B cell (primary cell): ENCODE data around the gene DDX10. TPM values are rescaled to one million over a fixed set of nuclear protein-coding genes. Genes with fewer than 3 reads are reported as not detected.
A peak's percentile ranks its signal among the peaks of the same experiment; 100 is the strongest.

Experiments used
- ATAC-seq: fragments of 200-7000 bp; cut with Tn5 transposase; one replicate; pipeline ENCODE4 v1.10.0; 2021; ENCODE audit warnings: low read depth, mild to moderate bottlenecking, moderate number of reproducible peaks, moderate library complexity
- CTCF ChIA-PET: fragments of 350-600 bp; sonication (Branson Sonifier 250); formaldehyde crosslinking; loops from one replicate; lab custom pipeline; 2021; ENCODE audit warnings: antibody characterized with exemption, inconsistent platforms; lab: Charles Lee
- POLR2A ChIA-PET: fragments of 350-600 bp; sonication (Branson Sonifier 250); formaldehyde crosslinking; loops from one replicate; lab custom pipeline; 2021; ENCODE audit warnings: antibody characterized with exemption; lab: Charles Lee
- DNase-seq: peaks from one replicate; pipeline ENCODE4 v3.0.0; 2013
- H2AFZ ChIP-seq: 2 replicates; pipeline ENCODE4 v1.6.1; 2012; ENCODE audit warnings: mild to moderate bottlenecking, low read depth, low read length; ENCODE audit not compliant: insufficient read depth, poor library complexity, severe bottlenecking
- H3K27ac ChIP-seq, 2 donors: 1 replicate in 1 of 2; 2 replicates in 1 of 2; pipeline ENCODE4 v1.5.1; 2012 to 2013; ENCODE audit warnings: low read length in 2 of 2, mild to moderate bottlenecking in 2 of 2, moderate library complexity in 1 of 2
- H3K27me3 ChIP-seq, 4 experiments: fragments of 200-600 bp in 1 of 4; sonication (generic) in 1 of 4; replicated peaks in 1 of 4; 1 replicate in 2 of 4; 2 replicates in 2 of 4; pipeline versions ENCODE4 v1.6.1 to v1.7.0; 2013 to 2016; ENCODE audit warnings: low read length in 3 of 4, mild to moderate bottlenecking in 2 of 4, mixed read lengths in 1 of 4, moderate library complexity in 1 of 4; ENCODE audit not compliant: insufficient read depth in 4 of 4, control insufficient read depth in 3 of 4; ENCODE audit errors: control extremely low read depth in 1 of 4
- H3K36me3 ChIP-seq, 2 experiments: replicated peaks in 1 of 2; 1 replicate in 1 of 2; 2 replicates in 1 of 2; pipeline versions ENCODE4 v1.6.1 to v1.7.1; 2013; ENCODE audit warnings: low read length in 1 of 2; ENCODE audit not compliant: insufficient read depth in 2 of 2, control insufficient read depth in 1 of 2; ENCODE audit errors: control extremely low read depth in 1 of 2, extremely low read depth in 1 of 2
- H3K4me1 ChIP-seq, 2 donors: fragments of 200-600 bp in 1 of 2; sonication (generic) in 1 of 2; 1 replicate in 1 of 2; 2 replicates in 1 of 2; pipeline versions ENCODE4 v1.5.1 to v1.6.1; 2013 to 2017; ENCODE audit warnings: low read length in 2 of 2; ENCODE audit not compliant: control insufficient read depth in 2 of 2, insufficient read depth in 2 of 2
- H3K4me2 ChIP-seq: replicated peaks from 2 replicates; pipeline ENCODE3; 2012; ENCODE audit warnings: mild to moderate bottlenecking, low read depth, low read length; ENCODE audit not compliant: poor library complexity, severe bottlenecking
- H3K4me3 ChIP-seq, 5 experiments: fragments of 200-600 bp in 1 of 5; sonication (generic) in 1 of 5; 1 replicate in 3 of 5; 2 replicates in 2 of 5; pipeline versions ENCODE4 v1.5.1 to v1.7.0; 2011 to 2016; ENCODE audit warnings: low read length in 4 of 5, mild to moderate bottlenecking in 4 of 5, low read depth in 2 of 5, control low read depth in 1 of 5, moderate library complexity in 1 of 5; ENCODE audit not compliant: insufficient read depth in 1 of 5; ENCODE audit errors: control extremely low read depth in 1 of 5, extremely low read depth in 1 of 5
- H3K79me2 ChIP-seq: fragments of 200-600 bp; sonication (generic); one replicate; pipeline ENCODE4 v1.6.0; 2016; ENCODE audit warnings: low read length; ENCODE audit not compliant: control insufficient read depth, insufficient read depth
- H3K9ac ChIP-seq: fragments of 200-600 bp; sonication (generic); 2 replicates; pipeline ENCODE4 v1.6.1; 2017; ENCODE audit warnings: mild to moderate bottlenecking, low read length, moderate library complexity
- H3K9me3 ChIP-seq, 3 donors: one replicate each; pipeline versions ENCODE4 v1.6.1 to v1.7.1; 2013; ENCODE audit warnings: low read length in 2 of 3; ENCODE audit not compliant: control insufficient read depth in 2 of 3, insufficient read depth in 1 of 3; ENCODE audit errors: control extremely low read depth in 1 of 3
- H4K20me1 ChIP-seq: 2 replicates; pipeline ENCODE4 v1.6.0; 2012; ENCODE audit warnings: mild to moderate bottlenecking, low read length; ENCODE audit not compliant: insufficient read depth, control insufficient read depth, poor library complexity, severe bottlenecking
- H3K27ac Mint-ChIP-seq: one replicate; pipeline ENCODE4 v1.8.0; 2021; ENCODE audit warnings: mixed read lengths
- H3K27me3 Mint-ChIP-seq: one replicate; pipeline ENCODE4 v1.8.0; 2021; ENCODE audit warnings: mixed read lengths
- H3K4me1 Mint-ChIP-seq: one replicate; pipeline ENCODE4 v1.8.0; 2021; ENCODE audit warnings: mixed read lengths
- H3K4me3 Mint-ChIP-seq: one replicate; pipeline ENCODE4 v1.8.0; 2021; ENCODE audit warnings: mixed read lengths
- H3K9me3 Mint-ChIP-seq: one replicate; pipeline ENCODE4 v1.8.0; 2022; ENCODE audit warnings: mixed read lengths; ENCODE audit not compliant: insufficient read depth
- CTCF ChIP-seq: fragments of 200-600 bp; IDR thresholded peaks from one replicate; pipeline ENCODE4 v1.8.0; 2022; ENCODE audit warnings: antibody characterized with exemption, mild to moderate bottlenecking
- EZH2 ChIP-seq: IDR thresholded peaks from 2 replicates; pipeline ENCODE4 v1.6.1; 2012; ENCODE audit warnings: borderline replicate concordance, low read depth, mild to moderate bottlenecking, moderate library complexity, low read length; ENCODE audit not compliant: insufficient read depth, poor library complexity, severe bottlenecking
- WGBS: methylation state at CpG from one replicate; pipeline ENCODE4 v1.1.5; 2013; ENCODE audit warnings: missing lambda C conversion rate; ENCODE audit not compliant: insufficient coverage; 5-methylcytosine and 5-hydroxymethylcytosine counted together
- intact Hi-C: fragments of 100-400 bp; cut with micrococcal nuclease; formaldehyde crosslinking; loops from one replicate; pipeline ENCODE4 v1.10.0; 2022
- polyA minus RNA-seq: library from RNA; depleted of rRNA, polyadenylated mRNA; stranded (reverse); fragments of >200 nt; gene quantifications from 2 replicates; pipeline ENCODE4 v1.2.3, GENCODE V29; 2012
- polyA plus RNA-seq: library from polyadenylated mRNA; depleted of rRNA; stranded (reverse); fragments of >200 nt; gene quantifications from 2 replicates; pipeline ENCODE4 v1.2.3, GENCODE V29; 2012
- total RNA-seq, 2 donors: library from RNA; stranded (reverse); fragments of 120-200 nt in 1 of 2; gene quantifications; 1 replicate in 1 of 2; 2 replicates in 1 of 2; pipeline versions ENCODE4 v1.2.3 to v1.2.4, GENCODE V29; 2013 to 2022

The DDX10 gene
- total RNA-seq (30.6 and 35.8 TPM in 2 replicates), polyA plus RNA-seq (15.6 and 15.9 TPM in 2 replicates), polyA minus RNA-seq (10.8 and 22.3 TPM in 2 replicates)
- total RNA-seq (2013) = 29.2 TPM

DNA sequence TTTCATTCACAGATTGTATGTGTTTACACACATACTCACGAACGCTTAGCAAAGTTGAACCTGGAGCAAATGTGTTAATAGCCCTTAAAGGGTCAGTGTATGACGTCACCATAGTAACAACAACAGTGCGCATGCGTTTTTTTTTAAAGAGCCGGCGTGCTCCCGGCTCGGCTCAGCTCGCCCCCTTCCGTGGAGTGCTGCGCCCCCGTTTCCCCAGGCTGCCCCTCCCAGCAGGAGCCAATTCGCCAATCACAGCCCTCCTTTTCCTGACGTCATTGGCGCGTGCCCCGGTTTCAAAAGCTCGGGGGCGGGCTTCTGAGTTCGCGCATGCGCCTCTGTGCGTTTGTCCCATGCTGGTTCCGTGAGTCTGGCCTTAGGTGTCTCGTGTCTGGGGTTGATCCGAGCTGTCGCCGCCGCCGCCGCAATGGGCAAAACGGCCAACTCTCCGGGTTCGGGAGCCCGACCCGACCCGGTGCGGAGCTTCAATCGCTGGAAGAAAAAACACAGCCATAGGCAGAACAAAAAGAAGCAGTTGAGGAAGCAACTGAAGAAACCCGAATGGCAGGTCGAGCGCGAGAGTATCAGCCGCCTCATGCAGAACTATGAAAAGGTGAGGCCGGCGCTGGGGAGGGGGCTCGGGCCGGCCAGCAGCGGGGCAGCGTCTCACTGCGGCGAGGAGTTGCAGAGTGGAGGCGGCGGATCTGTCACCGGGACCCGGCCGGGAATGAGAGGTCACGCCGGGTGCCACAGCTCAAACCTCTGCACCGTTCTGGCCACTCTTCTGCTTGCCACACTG lies at the start of gene DDX10:
Gene DDX10, plus strand, starts transcription at position 340 of the 796 bp plus-strand sequence. Its CDS starts 85 bp downstream, at position 425.
- ChIA-PET POLR2A (interaction anchor here (0.6 to 1.1 kb wide), 2 partner anchors 655 to 762 kb away, joined by 3 read pairs; no protein-coding TSS in a partner anchor), CTCF (interaction anchor here (0.5 to 2.9 kb wide), 4 partner anchors 16 to 840 kb away, joined by 3 to 17 read pairs (median 4); no protein-coding TSS in a partner anchor)
- Histone ChIP-seq H3K4me3 (peak within 1 kb of the TSS; percentile 69 to 94 (median 85)), H3K27me3 (no peaks in the 10 kb centered on the region), H3K27ac (peak within 1 kb of the TSS; percentile 52 to 76), H2AFZ (peak within 1 kb of the TSS; percentile 85), H3K9me3 (no peaks in the 10 kb centered on the region), H3K79me2 (peaks cover 54% of the 10 kb centered on the region), H3K36me3 (peaks cover 0 to 8% of the 10 kb centered on the region in 2 experiments), H3K4me2 (peak within 1 kb of the TSS; percentile 80), H3K9ac (peak within 1 kb of the TSS; percentile 85), H3K4me1 (peaks cover 30 to 32% of the 10 kb centered on the region in 2 donors), H4K20me1 (peaks cover 20% of the 10 kb centered on the region)
- Mint-ChIP-seq H3K27ac (peak within 1 kb of the TSS; percentile 92), H3K27me3 (peaks cover 5% of the 10 kb centered on the region), H3K4me1 (peaks cover 54% of the 10 kb centered on the region), H3K9me3 (no peaks in the 10 kb centered on the region), H3K4me3 (peak within 1 kb of the TSS; percentile 98)
- under 1% methylated on average over 57 of the region's 61 CpGs for WGBS
- TF ChIP-seq CTCF (no peak), EZH2 (no peak)
- DNase-seq (peak; percentile 99), ATAC-seq (peak; percentile 100)
- intact Hi-C loops = loop anchor here (1.0 to 5.0 kb wide), 9 partner anchors 72 to 1208 kb away; partner anchors contain the start of genes ACAT1, ALKBH8, C11orf65 and CWF19L2

- intact Hi-C loops = no loop called here
- Mint-ChIP-seq H3K27ac (no peak overlapping the region), H3K4me3 (no peak overlapping the region), H3K9me3 (no peaks in the 10 kb centered on the region), H3K27me3 (peaks cover 40% of the 10 kb centered on the region), H3K4me1 (no peaks in the 10 kb centered on the region)
- no peaks in the 10 kb centered on the region for H3K79me2 ChIP-seq
- no peak for ATAC-seq
- no peak overlapping the region for H3K9ac ChIP-seq
- H3K4me1 ChIP-seq = no peaks in the 10 kb centered on the region
- peaks cover 0 to 7% (median 0%) of the 10 kb centered on the region in 4 experiments for H3K27me3 ChIP-seq
- ChIA-PET POLR2A (no interaction called here), CTCF (no interaction called here)
- H3K9me3 ChIP-seq = no peaks in the 10 kb centered on the region
- DNase-seq = no peak
- no peak overlapping the region for H2AFZ ChIP-seq
- H3K36me3 ChIP-seq = no peaks in the 10 kb centered on the region
- TF ChIP-seq CTCF (no peak), EZH2 (no peak)
- H3K4me3 ChIP-seq = no peak overlapping the region
- H3K4me2 ChIP-seq = no peak overlapping the region
- no peak overlapping the region for H3K27ac ChIP-seq
- H4K20me1 ChIP-seq = no peaks in the 10 kb centered on the region
- WGBS = 83% methylated on average over 2 of the region's 3 CpGs
These were observed 48.3 kb upstream of the DDX10 start for GRCh38 chr11:108616549-108616948.
